SK-N-SH treated with all-trans-retinoic acid at 6 μM for 48 hours (cell line): Measurements from ENCODE around the gene CYP11A1.
"Not testable (repeated sequence)": the region's sequence is repeated elsewhere in the genome, so short reads cannot be mapped to it uniquely, and the experiment has no call there.

Experiments used
- ATAC-seq: fragments of 200-7000 bp; cut with Tn5 transposase; 3 replicates; pipeline ENCODE4 v1.9.1; 2020; ENCODE audit warnings: mild to moderate bottlenecking, moderate library complexity
- ARNTL ChIP-seq: fragments of 450-650 bp; formaldehyde crosslinking; IDR thresholded peaks from 2 replicates; pipeline ENCODE4 v1.5.0; 2020; ENCODE audit warnings: low read depth, mild to moderate bottlenecking, moderate library complexity, borderline replicate concordance
- BACH2 ChIP-seq: fragments of 250-450 bp; sonication (Bioruptor Pico); IDR thresholded peaks from 2 replicates; pipeline ENCODE4 v1.9.0; 2021; ENCODE audit warnings: mild to moderate bottlenecking, borderline replicate concordance
- CSDC2 ChIP-seq: fragments of 250-450 bp; sonication (Bioruptor Pico); IDR thresholded peaks from 2 replicates; pipeline ENCODE4 v1.5.0; 2020; ENCODE audit warnings: mild to moderate bottlenecking, moderate library complexity
- CSRNP3 ChIP-seq: fragments of 250-450 bp; sonication (Bioruptor Pico); IDR thresholded peaks from 2 replicates; pipeline ENCODE4 v1.5.1; 2021; ENCODE audit warnings: mild to moderate bottlenecking, moderate library complexity
- GLIS3 ChIP-seq: fragments of 250-450 bp; sonication (Bioruptor Pico); IDR thresholded peaks from 2 replicates; pipeline ENCODE4 v1.5.0; 2020; ENCODE audit warnings: mild to moderate bottlenecking, moderate library complexity
- ISL1 ChIP-seq: fragments of 250-450 bp; sonication (Bioruptor Pico); IDR thresholded peaks from 2 replicates; pipeline ENCODE4 v2.1.2; 2022; ENCODE audit warnings: mild to moderate bottlenecking, moderate library complexity
- OSR1 ChIP-seq: fragments of 250-450 bp; sonication (Bioruptor Pico); IDR thresholded peaks from 2 replicates; pipeline ENCODE4 v1.8.0; 2022; ENCODE audit warnings: moderate library complexity, mild to moderate bottlenecking, inconsistent platforms
- POU6F1 ChIP-seq: fragments of 250-450 bp; sonication (Bioruptor Pico); IDR thresholded peaks from 2 replicates; pipeline ENCODE4 v1.8.0; 2021; ENCODE audit warnings: low read depth, mild to moderate bottlenecking, moderate library complexity, borderline replicate concordance
- PPARA ChIP-seq: fragments of 250-450 bp; sonication (Bioruptor Pico); IDR thresholded peaks from 2 replicates; pipeline ENCODE4 v1.5.0; 2020; ENCODE audit warnings: mild to moderate bottlenecking, borderline replicate concordance
- SNAI2 ChIP-seq: fragments of 250-450 bp; sonication (Bioruptor Pico); IDR thresholded peaks from 2 replicates; pipeline ENCODE4 v1.5.0; 2020; ENCODE audit warnings: mild to moderate bottlenecking, moderate library complexity
- TCF4 ChIP-seq: fragments of 250-450 bp; sonication (Bioruptor Pico); IDR thresholded peaks from 2 replicates; pipeline ENCODE4 v1.8.0; 2021; ENCODE audit warnings: mild to moderate bottlenecking, moderate library complexity, borderline replicate concordance
- TOX ChIP-seq: fragments of 250-450 bp; sonication (Bioruptor Pico); IDR thresholded peaks from 2 replicates; pipeline ENCODE4 v1.8.0; 2021; ENCODE audit warnings: mild to moderate bottlenecking, moderate library complexity, borderline replicate concordance
- TSHZ2 ChIP-seq: fragments of 250-450 bp; sonication (Bioruptor Pico); IDR thresholded peaks from 2 replicates; pipeline ENCODE4 v1.5.0; 2020; ENCODE audit warnings: mild to moderate bottlenecking, moderate library complexity
- ZC3H10 ChIP-seq: fragments of 250-450 bp; sonication (Bioruptor Pico); IDR thresholded peaks from 2 replicates; pipeline ENCODE4 v1.5.1; 2021; ENCODE audit warnings: mild to moderate bottlenecking, moderate library complexity
- ZFP3 ChIP-seq: fragments of 250-450 bp; sonication (Bioruptor Pico); IDR thresholded peaks from 2 replicates; pipeline ENCODE4 v1.5.0; 2020; ENCODE audit warnings: mild to moderate bottlenecking, moderate library complexity
- ZFP30 ChIP-seq: fragments of 450-650 bp; formaldehyde crosslinking; IDR thresholded peaks from 2 replicates; pipeline ENCODE4 v1.5.0; 2022; ENCODE audit warnings: mild to moderate bottlenecking, moderate library complexity
- ZNF565 ChIP-seq: fragments of 450-650 bp; formaldehyde crosslinking; conservative IDR thresholded peaks from 2 replicates; pipeline ENCODE4 v1.5.0; 2020; ENCODE audit warnings: low read depth, mild to moderate bottlenecking, moderate library complexity
- ZNF70 ChIP-seq: fragments of 450-650 bp; formaldehyde crosslinking; IDR thresholded peaks from 2 replicates; pipeline ENCODE4 v1.5.0; 2020; ENCODE audit warnings: mild to moderate bottlenecking, moderate library complexity
- ZNF8 ChIP-seq: fragments of 450-650 bp; formaldehyde crosslinking; IDR thresholded peaks from 2 replicates; pipeline ENCODE4 v1.5.0; 2020; ENCODE audit warnings: mild to moderate bottlenecking, moderate library complexity
- TF ChIP-seq, protein P1 (sequence below): fragments of 250-450 bp; sonication (Bioruptor Pico); IDR thresholded peaks from 2 replicates; pipeline ENCODE4 v1.5.1; 2020; ENCODE audit warnings: low read depth, mild to moderate bottlenecking, moderate library complexity
- TF ChIP-seq, protein P2 (sequence below): fragments of 250-450 bp; sonication (Bioruptor Pico); IDR thresholded peaks from 2 replicates; pipeline ENCODE4 v1.8.0; 2020; ENCODE audit warnings: mild to moderate bottlenecking, moderate library complexity, borderline replicate concordance

The CYP11A1 gene

GRCh38 chr15:74390647-74391288 is 23.3 kb upstream of the CYP11A1 start:
- ATAC-seq, result no peak
- TF ChIP-seq ZFP3, result no peak
- no peak for TF ChIP-seq TCF4 (CRISPR knock-in tag)
- TF ChIP-seq ZFP30 (CRISPR knock-in tag), result no peak

- not testable (repeated sequence) for ATAC-seq
Measured at GRCh38 chr15:74390049-74390646, 22.7 kb upstream of the CYP11A1 start.

GRCh38 chr15:74389241-74390048 is 22.0 kb upstream of the CYP11A1 start:
- TF ChIP-seq ZNF70 (CRISPR knock-in tag) (no peak), SNAI2 (CRISPR knock-in tag) (no peak), CSRNP3 (CRISPR knock-in tag) (no peak), ZC3H10 (CRISPR knock-in tag) (no peak), ISL1 (CRISPR knock-in tag) (no peak), ARNTL (no peak), ZNF565 (CRISPR knock-in tag) (no peak), ZFP30 (CRISPR knock-in tag) (no peak), POU6F1 (CRISPR knock-in tag) (no peak), TCF4 (CRISPR knock-in tag) (no peak), CSDC2 (CRISPR knock-in tag) (no peak), BACH2 (no peak), ZNF8 (no peak)
- TF ChIP-seq, protein P1, sequence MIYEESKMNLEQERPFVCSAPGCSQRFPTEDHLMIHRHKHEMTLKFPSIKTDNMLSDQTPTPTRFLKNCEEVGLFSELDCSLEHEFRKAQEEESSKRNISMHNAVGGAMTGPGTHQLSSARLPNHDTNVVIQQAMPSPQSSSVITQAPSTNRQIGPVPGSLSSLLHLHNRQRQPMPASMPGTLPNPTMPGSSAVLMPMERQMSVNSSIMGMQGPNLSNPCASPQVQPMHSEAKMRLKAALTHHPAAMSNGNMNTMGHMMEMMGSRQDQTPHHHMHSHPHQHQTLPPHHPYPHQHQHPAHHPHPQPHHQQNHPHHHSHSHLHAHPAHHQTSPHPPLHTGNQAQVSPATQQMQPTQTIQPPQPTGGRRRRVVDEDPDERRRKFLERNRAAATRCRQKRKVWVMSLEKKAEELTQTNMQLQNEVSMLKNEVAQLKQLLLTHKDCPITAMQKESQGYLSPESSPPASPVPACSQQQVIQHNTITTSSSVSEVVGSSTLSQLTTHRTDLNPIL (CRISPR knock-in tag), result no peak
- ATAC-seq, result no peak

DNA sequence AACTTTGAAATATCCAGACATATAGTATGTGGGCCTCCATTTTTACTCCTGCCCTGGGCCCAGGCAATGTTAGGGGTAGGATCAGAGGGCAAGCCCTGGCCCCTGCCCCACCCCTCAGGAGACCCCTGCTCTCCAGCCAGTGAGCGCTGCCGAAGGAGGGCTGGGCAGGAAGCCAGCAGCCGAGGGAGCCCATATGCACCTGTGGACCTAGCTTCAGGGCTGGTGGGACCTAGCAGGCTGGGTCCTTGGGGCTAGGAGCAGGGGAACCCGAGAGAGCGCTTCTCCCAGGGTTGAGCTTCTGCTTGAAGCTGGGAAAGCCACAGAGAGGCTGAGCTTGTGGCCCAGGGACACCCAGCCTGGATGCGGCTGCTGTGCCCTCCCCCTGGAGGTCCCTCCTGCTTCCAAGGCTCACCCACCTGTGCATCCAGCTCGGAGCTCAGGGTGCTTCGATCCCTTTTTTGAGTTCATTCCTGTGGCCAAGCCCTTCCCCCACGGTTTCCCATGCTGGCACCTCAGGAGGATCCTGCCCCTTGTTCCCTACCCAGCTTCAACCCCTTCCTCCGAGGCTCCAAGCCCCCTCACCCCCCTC is 21.0 kb upstream of the CYP11A1 start:
- ATAC-seq, result no peak
- TF ChIP-seq OSR1, result no peak
- TF ChIP-seq GLIS3 (CRISPR knock-in tag), result no peak
- TF ChIP-seq SNAI2 (CRISPR knock-in tag), result no peak
- TF ChIP-seq ZNF8, result no peak
- TF ChIP-seq, protein P1 (CRISPR knock-in tag), result no peak
- TF ChIP-seq TOX (CRISPR knock-in tag), result no peak
- no peak for TF ChIP-seq PPARA (CRISPR knock-in tag)
- no peak for TF ChIP-seq ARNTL
- TF ChIP-seq, protein P2, sequence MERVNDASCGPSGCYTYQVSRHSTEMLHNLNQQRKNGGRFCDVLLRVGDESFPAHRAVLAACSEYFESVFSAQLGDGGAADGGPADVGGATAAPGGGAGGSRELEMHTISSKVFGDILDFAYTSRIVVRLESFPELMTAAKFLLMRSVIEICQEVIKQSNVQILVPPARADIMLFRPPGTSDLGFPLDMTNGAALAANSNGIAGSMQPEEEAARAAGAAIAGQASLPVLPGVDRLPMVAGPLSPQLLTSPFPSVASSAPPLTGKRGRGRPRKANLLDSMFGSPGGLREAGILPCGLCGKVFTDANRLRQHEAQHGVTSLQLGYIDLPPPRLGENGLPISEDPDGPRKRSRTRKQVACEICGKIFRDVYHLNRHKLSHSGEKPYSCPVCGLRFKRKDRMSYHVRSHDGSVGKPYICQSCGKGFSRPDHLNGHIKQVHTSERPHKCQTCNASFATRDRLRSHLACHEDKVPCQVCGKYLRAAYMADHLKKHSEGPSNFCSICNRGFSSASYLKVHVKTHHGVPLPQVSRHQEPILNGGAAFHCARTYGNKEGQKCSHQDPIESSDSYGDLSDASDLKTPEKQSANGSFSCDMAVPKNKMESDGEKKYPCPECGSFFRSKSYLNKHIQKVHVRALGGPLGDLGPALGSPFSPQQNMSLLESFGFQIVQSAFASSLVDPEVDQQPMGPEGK (CRISPR knock-in tag), result no peak
- TF ChIP-seq TSHZ2, result no peak
- TF ChIP-seq BACH2, result no peak
